ENCODE measurements around the gene C6orf52.
A peak's percentile ranks its signal among the peaks of the same experiment; 100 is the strongest.
"Not testable (repeated sequence)": the region's sequence is repeated elsewhere in the genome, so short reads cannot be mapped to it uniquely, and the experiment has no call there.

The C6orf52 gene

GRCh38 chr6:10694302-10695085 lies at the start of gene C6orf52, which contains the start of gene PAK1IP1:
TSS of gene C6orf52 (minus strand) at chr6:10694616. CDS start at chr6:10687550, 7,066 bp downstream.
TSS of gene PAK1IP1 (plus strand) at chr6:10694972. CDS start at chr6:10694986, 14 bp downstream.
- peak within 1 kb of the TSS; percentile 96 for H3K4me3 ChIP-seq (ENCODE audit: low read depth, low read length)
- TF ChIP-seq, protein P1, sequence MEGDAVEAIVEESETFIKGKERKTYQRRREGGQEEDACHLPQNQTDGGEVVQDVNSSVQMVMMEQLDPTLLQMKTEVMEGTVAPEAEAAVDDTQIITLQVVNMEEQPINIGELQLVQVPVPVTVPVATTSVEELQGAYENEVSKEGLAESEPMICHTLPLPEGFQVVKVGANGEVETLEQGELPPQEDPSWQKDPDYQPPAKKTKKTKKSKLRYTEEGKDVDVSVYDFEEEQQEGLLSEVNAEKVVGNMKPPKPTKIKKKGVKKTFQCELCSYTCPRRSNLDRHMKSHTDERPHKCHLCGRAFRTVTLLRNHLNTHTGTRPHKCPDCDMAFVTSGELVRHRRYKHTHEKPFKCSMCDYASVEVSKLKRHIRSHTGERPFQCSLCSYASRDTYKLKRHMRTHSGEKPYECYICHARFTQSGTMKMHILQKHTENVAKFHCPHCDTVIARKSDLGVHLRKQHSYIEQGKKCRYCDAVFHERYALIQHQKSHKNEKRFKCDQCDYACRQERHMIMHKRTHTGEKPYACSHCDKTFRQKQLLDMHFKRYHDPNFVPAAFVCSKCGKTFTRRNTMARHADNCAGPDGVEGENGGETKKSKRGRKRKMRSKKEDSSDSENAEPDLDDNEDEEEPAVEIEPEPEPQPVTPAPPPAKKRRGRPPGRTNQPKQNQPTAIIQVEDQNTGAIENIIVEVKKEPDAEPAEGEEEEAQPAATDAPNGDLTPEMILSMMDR (IDR thresholded peaks at IDR 0.05; ENCODE audit: low read depth, low read length, missing control alignments): no peak
- in situ Hi-C loops (cut with HindIII; ENCODE audit: low sequenced_read_pairs): loop anchor here (25.0 kb wide), 1 partner anchor 107 kb away; no protein-coding TSS in a partner anchor
- DNase-seq (ENCODE audit: low read depth): peak; percentile 85

DNA sequence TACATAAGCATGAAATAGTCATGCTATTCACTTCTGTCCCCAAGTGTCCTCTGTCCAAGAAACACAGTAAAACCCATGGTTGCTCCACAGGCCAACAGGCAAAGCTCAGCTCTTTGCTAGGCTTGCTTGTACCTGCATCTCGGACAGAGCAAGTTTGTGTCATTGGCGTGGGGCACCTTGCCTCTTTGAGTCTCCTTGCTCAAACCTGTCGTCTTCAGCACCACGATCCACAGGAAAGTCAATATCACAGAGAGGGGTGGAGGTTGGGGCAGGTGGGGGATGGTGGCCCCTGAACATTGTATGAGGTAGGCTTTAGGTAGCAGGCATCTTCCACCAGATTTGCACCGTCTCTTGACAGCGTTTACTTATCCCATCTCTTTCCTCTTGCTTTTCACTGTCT lies 49.1 kb upstream of the C6orf52 start:
- no peak for DNase-seq (ENCODE audit: low read depth)
- in situ Hi-C loops (cut with HindIII; ENCODE audit: low sequenced_read_pairs): no loop called here
- TF ChIP-seq, protein P1 (IDR thresholded peaks at IDR 0.05; ENCODE audit: low read depth, low read length, missing control alignments): no peak
- H3K4me3 ChIP-seq (ENCODE audit: low read depth, low read length): no peak overlapping the region

GRCh38 chr6:10742251-10742650 lies 47.8 kb upstream of the C6orf52 start:
- in situ Hi-C loops (cut with HindIII; ENCODE audit: low sequenced_read_pairs): no loop called here
- DNase-seq (ENCODE audit: low read depth): no peak
- TF ChIP-seq, protein P1 (IDR thresholded peaks at IDR 0.05; ENCODE audit: low read depth, low read length, missing control alignments): no peak
- no peak overlapping the region for H3K4me3 ChIP-seq (ENCODE audit: low read depth, low read length)

DNA sequence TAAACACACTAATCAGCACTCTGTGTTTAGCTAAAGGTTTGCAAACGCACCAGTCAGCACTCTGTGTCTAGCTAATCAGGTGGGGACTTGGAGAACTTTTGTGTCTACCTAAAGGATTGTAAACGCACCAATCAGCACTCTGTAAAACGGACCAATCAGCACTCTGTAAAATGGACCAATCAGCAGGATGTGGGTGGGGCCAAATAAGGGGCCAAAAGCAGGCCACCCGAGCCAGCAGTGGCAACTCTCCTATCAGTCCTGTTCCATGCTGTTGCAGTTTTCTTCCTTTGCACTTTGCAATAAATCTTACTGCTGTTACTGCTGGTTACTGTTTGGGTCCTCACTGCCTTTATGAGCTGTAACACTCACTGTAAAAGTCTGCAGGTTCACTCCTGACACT lies 47.2 kb upstream of the C6orf52 start:
- H3K4me3 ChIP-seq (ENCODE audit: low read depth, low read length); DNase-seq (ENCODE audit: low read depth); in situ Hi-C loops (cut with HindIII; ENCODE audit: low sequenced_read_pairs): not testable (repeated sequence)

- TF ChIP-seq, protein P1 (IDR thresholded peaks at IDR 0.05; ENCODE audit: low read depth, low read length, missing control alignments): no peak
- H3K4me3 ChIP-seq (ENCODE audit: low read depth, low read length): no peak overlapping the region
- in situ Hi-C loops (cut with HindIII; ENCODE audit: low sequenced_read_pairs): no loop called here
- DNase-seq (ENCODE audit: low read depth): no peak
Measured at GRCh38 chr6:10740061-10740460, 45.6 kb upstream of the C6orf52 start.

GRCh38 chr6:10736731-10737130 lies 42.3 kb upstream of the C6orf52 start:
- no peak for DNase-seq (ENCODE audit: low read depth)
- TF ChIP-seq, protein P1 (IDR thresholded peaks at IDR 0.05; ENCODE audit: low read depth, low read length, missing control alignments): no peak
- in situ Hi-C loops (cut with HindIII; ENCODE audit: low sequenced_read_pairs): no loop called here
- no peak overlapping the region for H3K4me3 ChIP-seq (ENCODE audit: low read depth, low read length)

DNA sequence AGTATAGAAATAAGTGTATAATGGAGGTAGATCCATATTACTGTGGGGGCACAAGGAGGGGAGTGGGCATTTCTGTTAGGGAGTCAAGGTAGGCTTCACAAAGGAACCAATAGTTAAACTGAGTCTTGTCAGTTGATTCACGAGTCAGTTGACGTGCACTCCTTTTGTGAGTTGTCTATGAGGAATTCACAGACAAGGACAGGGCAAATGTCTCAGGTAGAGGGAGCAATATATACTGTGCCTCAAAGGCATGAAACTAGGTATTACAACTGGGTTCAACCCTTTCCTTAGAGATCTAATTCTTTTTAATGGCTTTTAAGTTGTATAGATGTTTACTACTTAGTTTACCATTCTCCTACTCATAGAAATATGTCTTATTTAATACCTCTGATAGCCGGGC lies 39.4 kb upstream of the C6orf52 start:
- H3K4me3 ChIP-seq (ENCODE audit: low read depth, low read length): no peak overlapping the region
- in situ Hi-C loops (cut with HindIII; ENCODE audit: low sequenced_read_pairs): no loop called here
- TF ChIP-seq, protein P1 (IDR thresholded peaks at IDR 0.05; ENCODE audit: low read depth, low read length, missing control alignments): no peak
- DNase-seq (ENCODE audit: low read depth): no peak

Data from astrocyte of the cerebellum (primary cell).